ENCODE results near the gene SRP72. TPM values are rescaled to one million over a fixed set of nuclear protein-coding genes. Genes with fewer than 3 reads are reported as not detected.

Gene SRP72
- total RNA-seq, 2 experiments from 2014 or later: 165 to 176 TPM

DNA sequence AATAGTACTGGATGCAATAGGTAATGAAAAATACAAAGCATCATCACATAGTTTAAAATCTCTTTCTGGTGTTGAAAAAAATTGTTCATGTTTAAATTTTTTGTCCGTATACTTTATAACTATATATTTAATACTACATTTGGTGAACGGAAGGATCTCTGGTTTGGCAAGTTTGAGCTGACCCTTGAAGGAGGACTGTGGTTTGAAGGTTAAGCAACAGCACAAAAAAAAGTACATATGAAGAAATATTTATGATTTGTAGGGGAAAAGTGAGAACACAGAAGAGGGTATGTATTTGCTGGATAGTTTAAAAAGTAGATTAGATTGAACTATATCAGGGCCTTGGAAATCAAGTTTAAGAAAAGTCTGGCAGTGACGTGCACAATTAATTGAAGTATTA lies 13.3 kb downstream of the SRP72 start:
- intact Hi-C loops (cut with micrococcal nuclease): no loop called here
- no peak overlapping the region for H3K4me3 Mint-ChIP-seq
- peaks cover 43% of the 10 kb centered on the region for H3K36me3 Mint-ChIP-seq (ENCODE audit: low read depth)
- TF ChIP-seq, protein P1, sequence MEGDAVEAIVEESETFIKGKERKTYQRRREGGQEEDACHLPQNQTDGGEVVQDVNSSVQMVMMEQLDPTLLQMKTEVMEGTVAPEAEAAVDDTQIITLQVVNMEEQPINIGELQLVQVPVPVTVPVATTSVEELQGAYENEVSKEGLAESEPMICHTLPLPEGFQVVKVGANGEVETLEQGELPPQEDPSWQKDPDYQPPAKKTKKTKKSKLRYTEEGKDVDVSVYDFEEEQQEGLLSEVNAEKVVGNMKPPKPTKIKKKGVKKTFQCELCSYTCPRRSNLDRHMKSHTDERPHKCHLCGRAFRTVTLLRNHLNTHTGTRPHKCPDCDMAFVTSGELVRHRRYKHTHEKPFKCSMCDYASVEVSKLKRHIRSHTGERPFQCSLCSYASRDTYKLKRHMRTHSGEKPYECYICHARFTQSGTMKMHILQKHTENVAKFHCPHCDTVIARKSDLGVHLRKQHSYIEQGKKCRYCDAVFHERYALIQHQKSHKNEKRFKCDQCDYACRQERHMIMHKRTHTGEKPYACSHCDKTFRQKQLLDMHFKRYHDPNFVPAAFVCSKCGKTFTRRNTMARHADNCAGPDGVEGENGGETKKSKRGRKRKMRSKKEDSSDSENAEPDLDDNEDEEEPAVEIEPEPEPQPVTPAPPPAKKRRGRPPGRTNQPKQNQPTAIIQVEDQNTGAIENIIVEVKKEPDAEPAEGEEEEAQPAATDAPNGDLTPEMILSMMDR (IDR thresholded peaks at IDR 0.05): no peak
- ChIA-PET CTCF (no interaction called here), POLR2A (interaction anchor here (0.6 to 1.1 kb wide), 3 partner anchors 41 to 45 kb away, joined by 3 read pairs; partner anchors contain the start of genes PAICS and PPAT)
- ATAC-seq (no peak), DNase-seq (no peak)
- H3K27me3 Mint-ChIP-seq: no peaks in the 10 kb centered on the region
- no peaks in the 10 kb centered on the region for H3K4me1 Mint-ChIP-seq (ENCODE audit: low read depth)
- no peaks in the 10 kb centered on the region for H3K9me3 Mint-ChIP-seq
- H3K27ac Mint-ChIP-seq: no peak overlapping the region

DNA sequence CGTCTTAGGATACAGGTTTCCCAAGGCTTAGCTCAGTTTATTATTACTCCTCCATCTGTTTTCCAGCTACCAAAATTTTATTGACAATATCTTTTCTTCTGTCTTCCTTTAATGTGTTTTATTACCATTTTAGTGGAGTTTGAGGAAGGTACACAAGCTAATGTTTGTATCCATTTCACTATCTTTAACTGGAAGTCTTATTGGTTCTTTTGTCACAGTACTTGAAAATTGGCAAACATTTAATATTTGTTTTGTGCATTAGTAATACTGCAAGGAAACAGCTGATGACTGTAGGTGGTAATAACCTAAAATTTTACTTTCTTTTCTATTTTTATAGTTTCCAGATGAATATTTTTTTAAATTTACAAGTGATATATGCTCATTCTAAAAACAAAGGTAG lies 28.8 kb downstream of the SRP72 start:
- TF ChIP-seq, protein P1 (IDR thresholded peaks at IDR 0.05): no peak
- no peaks in the 10 kb centered on the region for H3K4me1 Mint-ChIP-seq (ENCODE audit: low read depth)
- H3K27ac Mint-ChIP-seq: peak overlapping the region; percentile 18
- H3K4me3 Mint-ChIP-seq: no peak overlapping the region
- DNase-seq (no peak), ATAC-seq (no peak)
- H3K9me3 Mint-ChIP-seq: no peaks in the 10 kb centered on the region
- ChIA-PET CTCF (no interaction called here), POLR2A (interaction anchor here (0.7 to 1.0 kb wide), 2 partner anchors 31 to 385 kb away, joined by 3 read pairs; no protein-coding TSS in a partner anchor)
- intact Hi-C loops (cut with micrococcal nuclease): no loop called here
- no peaks in the 10 kb centered on the region for H3K27me3 Mint-ChIP-seq
- H3K36me3 Mint-ChIP-seq (ENCODE audit: low read depth): peaks cover 49% of the 10 kb centered on the region

DNA sequence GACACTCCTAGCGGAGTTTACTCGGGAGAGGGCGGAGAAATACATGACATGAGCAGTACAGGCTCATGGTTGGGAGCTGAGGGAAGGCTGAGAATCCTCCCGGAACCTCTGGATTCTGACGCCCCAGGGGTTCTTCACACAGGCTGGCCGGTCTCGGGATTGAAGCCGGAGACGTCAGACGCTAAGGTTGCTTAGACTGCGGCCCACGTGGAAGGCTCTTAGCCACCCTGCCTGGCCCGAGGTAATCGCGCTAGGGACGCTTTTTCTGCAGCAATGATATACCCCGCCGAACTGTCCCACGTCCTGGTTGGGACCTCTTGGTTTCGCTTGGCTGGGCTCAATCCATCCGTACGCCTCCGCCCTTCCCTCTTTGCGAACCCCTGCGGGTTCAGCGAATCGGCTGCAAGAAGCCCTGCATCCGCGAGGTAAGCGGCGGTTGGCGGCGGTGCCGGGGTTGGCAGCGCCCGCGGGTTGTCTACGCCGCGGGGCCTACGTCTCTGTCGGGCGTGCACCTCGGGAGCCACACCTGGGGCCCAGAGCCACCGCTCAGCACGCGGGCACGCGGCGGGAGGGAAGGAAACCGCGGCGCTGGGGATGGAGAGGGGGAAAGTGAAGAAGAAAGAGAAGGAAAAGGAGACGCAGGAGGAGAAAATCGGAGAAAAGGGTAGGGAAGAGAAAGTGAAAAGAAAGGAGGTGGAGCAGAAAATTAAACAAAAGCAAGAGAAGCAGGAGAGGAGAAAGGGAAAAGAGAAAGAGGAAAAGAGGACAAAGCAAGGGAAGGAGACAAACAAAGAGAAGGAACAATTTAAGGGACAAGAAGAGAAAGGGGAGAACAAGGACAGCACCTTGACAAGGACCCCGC lies 38.1 kb downstream of the SRP72 start, which contains the start of gene ARL9:
Gene ARL9, plus strand, starts transcription at position 523 of the 862 bp plus-strand sequence. Its CDS starts 72 bp downstream, at position 595.
- intact Hi-C loops (cut with micrococcal nuclease): no loop called here
- TF ChIP-seq, protein P1 (IDR thresholded peaks at IDR 0.05): no peak
- Mint-ChIP-seq H3K4me1 (ENCODE audit: low read depth) (peaks cover 18% of the 10 kb centered on the region), H3K36me3 (ENCODE audit: low read depth) (peaks cover 20% of the 10 kb centered on the region), H3K27ac (peak within 1 kb of the TSS; percentile 40), H3K27me3 (peaks cover 8% of the 10 kb centered on the region), H3K4me3 (peak within 1 kb of the TSS; percentile 71), H3K9me3 (no peaks in the 10 kb centered on the region)
- POLR2A ChIA-PET: no interaction called here
- CTCF ChIA-PET: no interaction called here
- peak; percentile 87 for ATAC-seq
- DNase-seq: peak; percentile 65

DNA sequence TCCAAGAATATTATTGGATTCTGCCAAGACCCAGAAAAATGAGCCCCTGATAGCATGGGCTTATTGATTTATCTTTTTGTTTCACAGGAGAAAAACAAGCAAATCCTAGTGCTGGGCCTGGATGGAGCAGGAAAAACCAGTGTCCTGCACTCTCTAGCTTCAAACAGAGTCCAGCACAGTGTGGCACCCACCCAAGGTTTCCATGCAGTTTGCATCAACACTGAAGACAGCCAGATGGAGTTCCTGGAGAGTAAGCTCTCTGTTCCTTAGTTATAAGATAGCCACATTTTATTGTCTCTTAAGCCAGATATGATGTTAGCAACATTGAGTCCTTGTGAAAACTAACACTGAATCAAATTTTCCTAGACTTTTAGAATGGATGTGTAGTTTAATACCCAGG lies 43.7 kb downstream of the SRP72 start:
- Mint-ChIP-seq H3K27me3 (peaks cover 16% of the 10 kb centered on the region), H3K36me3 (ENCODE audit: low read depth) (no peaks in the 10 kb centered on the region), H3K9me3 (no peaks in the 10 kb centered on the region), H3K27ac (no peak overlapping the region), H3K4me3 (no peak overlapping the region), H3K4me1 (ENCODE audit: low read depth) (peaks cover 6% of the 10 kb centered on the region)
- no peak for DNase-seq
- TF ChIP-seq, protein P1 (IDR thresholded peaks at IDR 0.05): no peak
- intact Hi-C loops (cut with micrococcal nuclease): no loop called here
- ATAC-seq: no peak
- CTCF ChIA-PET: no interaction called here
- POLR2A ChIA-PET: no interaction called here

DNA sequence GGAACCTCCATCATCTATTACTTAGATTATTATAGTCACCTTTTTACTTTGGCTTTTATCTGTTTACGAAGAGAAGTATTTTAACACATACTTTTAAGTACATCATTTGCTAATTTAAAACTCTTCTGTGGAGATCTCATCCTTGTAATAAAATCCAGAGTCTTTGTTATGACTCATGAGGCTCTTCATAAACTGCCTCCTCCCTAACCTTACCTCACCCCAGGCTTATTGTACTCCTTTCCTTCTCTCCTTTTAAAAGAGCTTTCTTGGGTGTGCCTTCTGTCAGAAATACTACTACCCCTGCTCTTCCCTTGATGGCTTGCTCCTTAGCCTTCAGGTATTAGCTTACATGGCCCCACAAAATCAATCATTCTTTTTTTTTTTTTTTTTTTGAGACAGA lies 44.7 kb downstream of the SRP72 start:
- no peak for ATAC-seq
- intact Hi-C loops (cut with micrococcal nuclease): no loop called here
- ChIA-PET POLR2A (no interaction called here), CTCF (no interaction called here)
- Mint-ChIP-seq H3K9me3 (no peaks in the 10 kb centered on the region), H3K36me3 (ENCODE audit: low read depth) (no peaks in the 10 kb centered on the region), H3K27ac (no peak overlapping the region), H3K4me3 (no peak overlapping the region), H3K27me3 (peaks cover 10% of the 10 kb centered on the region), H3K4me1 (ENCODE audit: low read depth) (no peaks in the 10 kb centered on the region)
- DNase-seq: no peak
- TF ChIP-seq, protein P1 (IDR thresholded peaks at IDR 0.05): no peak

Measured in activated CD8-positive, alpha-beta T cell treated with anti-CD3 and anti-CD28 coated beads for 36 hours (primary cell).